Trophoblast cell (in vitro differentiated cells and primary cell): ENCODE measurements around the gene OR10Z1.
A peak's percentile ranks its signal among the peaks of the same experiment; 100 is the strongest.

Experiments used
- DNase-seq, 2 donors: peaks; one replicate each; pipeline ENCODE4 v3.0.0-alpha.2; 2016
- H2AFZ ChIP-seq: 2 replicates; pipeline ENCODE4 v1.6.1; 2013; ENCODE audit warnings: low read length, moderate library complexity, mild to moderate bottlenecking; ENCODE audit not compliant: insufficient read depth, poor library complexity
- H2AK5ac ChIP-seq: 2 replicates; pipeline ENCODE4 v1.6.1; 2013; ENCODE audit warnings: mild to moderate bottlenecking, low read length
- H2BK120ac ChIP-seq: 2 replicates; pipeline ENCODE4 v1.6.1; 2013; ENCODE audit warnings: low read length, mild to moderate bottlenecking, moderate library complexity; ENCODE audit not compliant: insufficient read depth, poor library complexity
- H2BK12ac ChIP-seq: 2 replicates; pipeline ENCODE4 v1.6.1; 2013; ENCODE audit warnings: mild to moderate bottlenecking, low read length, moderate library complexity
- H2BK5ac ChIP-seq: 2 replicates; pipeline ENCODE4 v1.6.1; 2013; ENCODE audit warnings: low read length, low read depth, moderate library complexity, mild to moderate bottlenecking; ENCODE audit not compliant: poor library complexity
- H3K14ac ChIP-seq: 2 replicates; pipeline ENCODE4 v1.6.1; 2013; ENCODE audit warnings: mild to moderate bottlenecking, low read length
- H3K18ac ChIP-seq: 2 replicates; pipeline ENCODE4 v1.6.1; 2013; ENCODE audit warnings: mild to moderate bottlenecking, low read length
- H3K23ac ChIP-seq: 2 replicates; pipeline ENCODE4 v1.6.1; 2013; ENCODE audit warnings: low read length
- H3K27ac ChIP-seq: 2 replicates; pipeline ENCODE4 v1.5.1; 2013; ENCODE audit warnings: low read depth, mild to moderate bottlenecking, inconsistent platforms, low read length, moderate library complexity
- H3K27me3 ChIP-seq: 2 replicates; pipeline ENCODE4 v1.6.1; 2013; ENCODE audit warnings: inconsistent platforms, mild to moderate bottlenecking, low read length, moderate library complexity; ENCODE audit not compliant: insufficient read depth
- H3K36me3 ChIP-seq, 2 experiments: 1 replicate in 1 of 2; 2 replicates in 1 of 2; pipeline ENCODE4 v1.6.1; 2013; ENCODE audit warnings: low read length in 2 of 2, mild to moderate bottlenecking in 2 of 2, moderate library complexity in 1 of 2; ENCODE audit not compliant: insufficient read depth in 2 of 2, control insufficient read depth in 1 of 2
- H3K4ac ChIP-seq: 2 replicates; pipeline ENCODE4 v1.6.1; 2013; ENCODE audit warnings: low read depth, mild to moderate bottlenecking, low read length, moderate library complexity
- H3K4me1 ChIP-seq, 2 experiments: 1 replicate in 1 of 2; 2 replicates in 1 of 2; pipeline ENCODE4 v1.6.1; 2013; ENCODE audit warnings: low read length in 2 of 2, mild to moderate bottlenecking in 2 of 2, moderate library complexity in 1 of 2; ENCODE audit not compliant: insufficient read depth in 2 of 2, control insufficient read depth in 1 of 2
- H3K4me2 ChIP-seq: 2 replicates; pipeline ENCODE4 v1.6.1; 2013; ENCODE audit warnings: inconsistent platforms, mild to moderate bottlenecking, low read length, moderate library complexity
- H3K4me3 ChIP-seq: 2 replicates; pipeline ENCODE4 v1.5.1; 2013; ENCODE audit warnings: mild to moderate bottlenecking, low read depth, low read length, inconsistent platforms
- H3K79me1 ChIP-seq: one replicate; pipeline ENCODE4 v1.6.1; 2013; ENCODE audit warnings: low read length
- H3K79me2 ChIP-seq: 2 replicates; pipeline ENCODE4 v1.6.1; 2013; ENCODE audit warnings: low read length, mild to moderate bottlenecking; ENCODE audit not compliant: control insufficient read depth, insufficient read depth, poor library complexity
- H3K9ac ChIP-seq: 2 replicates; pipeline ENCODE4 v1.6.1; 2013; ENCODE audit warnings: mild to moderate bottlenecking, low read length
- H3K9me3 ChIP-seq: 2 replicates; pipeline ENCODE4 v1.6.1; 2013; ENCODE audit warnings: low read depth, mild to moderate bottlenecking, control low read depth, inconsistent platforms, low read length; ENCODE audit not compliant: insufficient read depth
- H4K12ac ChIP-seq: 2 replicates; pipeline ENCODE4 v1.6.1; 2013; ENCODE audit warnings: low read depth, mild to moderate bottlenecking, low read length, moderate library complexity
- H4K8ac ChIP-seq: 2 replicates; pipeline ENCODE4 v1.6.1; 2013; ENCODE audit warnings: low read depth, mild to moderate bottlenecking, low read length, moderate library complexity
- H4K91ac ChIP-seq: one replicate; pipeline ENCODE4 v1.6.1; 2013; ENCODE audit warnings: low read depth, mild to moderate bottlenecking, low read length, moderate library complexity
- WGBS: extraction: QIAGEN DNeasy Blood & Tissue Kit; methylation state at CpG from one replicate; pipeline ENCODE4 v1.1.7; 2013; ENCODE audit warnings: missing lambda C conversion rate; ENCODE audit not compliant: insufficient read length, insufficient coverage; ENCODE audit errors: extremely low coverage; 5-methylcytosine and 5-hydroxymethylcytosine counted together

Gene OR10Z1

GRCh38 chr1:158654086-158654485 lies 49.0 kb downstream of the OR10Z1 start:
- Histone ChIP-seq H2AK5ac (no peak overlapping the region), H3K18ac (no peak overlapping the region), H4K8ac (no peak overlapping the region), H3K9me3 (no peaks in the 10 kb centered on the region), H3K9ac (no peak overlapping the region), H3K14ac (no peak overlapping the region), H4K12ac (no peak overlapping the region), H2BK120ac (no peak overlapping the region), H3K36me3 (no peaks in the 10 kb centered on the region), H2AFZ (no peak overlapping the region), H3K79me1 (no peaks in the 10 kb centered on the region), H3K23ac (no peak overlapping the region), H3K27me3 (no peaks in the 10 kb centered on the region), H2BK12ac (no peak overlapping the region), H2BK5ac (no peak overlapping the region), H3K4me2 (no peak overlapping the region), H3K4me3 (no peak overlapping the region), H3K27ac (no peak overlapping the region), H3K79me2 (no peaks in the 10 kb centered on the region), H4K91ac (no peak overlapping the region), H3K4ac (no peak overlapping the region), H3K4me1 (no peaks in the 10 kb centered on the region)
- DNase-seq: no peak

DNA sequence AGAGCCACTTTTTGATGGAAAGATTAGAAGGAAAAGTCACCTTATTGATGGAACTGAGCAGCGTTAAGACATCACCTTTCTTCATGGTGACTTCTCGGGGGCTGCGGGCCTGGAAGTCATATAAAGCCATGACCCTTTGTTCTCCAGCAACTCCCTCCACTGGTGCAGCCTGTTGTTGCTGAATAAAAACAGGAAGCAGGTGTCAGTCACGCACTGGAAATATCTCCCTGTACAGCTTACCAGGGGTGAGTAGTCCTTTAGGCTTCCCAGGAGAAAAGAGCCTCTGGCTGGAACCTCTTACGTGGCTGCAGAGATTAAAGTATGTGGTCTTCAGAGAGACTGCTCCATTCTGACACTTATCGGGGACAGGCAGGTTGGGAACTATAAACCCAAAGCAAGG lies 49.5 kb downstream of the OR10Z1 start:
- Histone ChIP-seq H2BK120ac (no peak overlapping the region), H4K12ac (no peak overlapping the region), H3K79me2 (no peaks in the 10 kb centered on the region), H3K14ac (no peak overlapping the region), H4K8ac (no peak overlapping the region), H3K4me3 (no peak overlapping the region), H3K79me1 (no peaks in the 10 kb centered on the region), H3K4me2 (no peak overlapping the region), H3K4me1 (no peaks in the 10 kb centered on the region), H3K36me3 (no peaks in the 10 kb centered on the region), H3K18ac (no peak overlapping the region), H3K4ac (no peak overlapping the region), H4K91ac (no peak overlapping the region), H2BK12ac (no peak overlapping the region), H2AK5ac (no peak overlapping the region), H2AFZ (no peak overlapping the region), H3K27ac (no peak overlapping the region), H3K9me3 (no peaks in the 10 kb centered on the region), H3K9ac (no peak overlapping the region), H3K23ac (no peak overlapping the region), H3K27me3 (no peaks in the 10 kb centered on the region), H2BK5ac (no peak overlapping the region)
- WGBS: no CpG with 5 or more reads among the region's 6 CpGs
- DNase-seq: peak in 1 of 2 donors; percentile 14
